Measurements from ENCODE around the gene TRIM24. TPM values are rescaled to one million over a fixed set of nuclear protein-coding genes. Genes with fewer than 3 reads are reported as not detected.

Gene TRIM24
- total RNA-seq, 1 experiment from 2014 or later, result 113 TPM

DNA sequence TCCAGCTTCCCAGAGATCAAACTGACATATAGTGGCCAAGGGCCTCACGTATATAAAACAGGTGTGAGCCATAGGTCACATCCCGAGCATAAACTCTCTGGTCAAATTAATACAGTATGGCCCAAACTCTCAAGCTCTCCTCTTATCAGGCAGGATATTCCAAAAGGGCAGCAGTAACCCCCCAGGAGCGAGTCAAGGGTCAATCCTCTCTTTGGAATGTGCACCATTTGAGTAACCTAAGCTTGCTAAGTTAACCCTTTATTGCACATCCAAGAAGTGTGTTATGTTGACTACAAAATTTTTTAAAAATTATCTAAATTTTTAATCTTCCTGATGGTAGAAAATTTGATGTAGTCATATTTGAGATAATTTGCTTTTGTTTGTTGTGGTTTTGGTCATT, 4.5 kb upstream of the TRIM24 start:
- H3K27me3 Mint-ChIP-seq (ENCODE audit: low read depth), result no peaks in the 10 kb centered on the region
- ChIA-PET POLR2A (no interaction called here), CTCF (no interaction called here)
- no peak for ATAC-seq
- H3K9me3 Mint-ChIP-seq, result peaks cover 9% of the 10 kb centered on the region
- peaks cover 34% of the 10 kb centered on the region for H3K4me1 Mint-ChIP-seq
- DNase-seq (ENCODE audit: low spot score), result no peak
- no peak overlapping the region for H3K4me3 Mint-ChIP-seq
- TF ChIP-seq FOXK1 (CRISPR knock-in tag; IDR thresholded peaks at IDR 0.05), result no peak
- peaks cover 3% of the 10 kb centered on the region for H3K36me3 Mint-ChIP-seq
- peak overlapping the region; percentile 44; the same call in 1 of the 2 replicates for H3K27ac Mint-ChIP-seq

DNA sequence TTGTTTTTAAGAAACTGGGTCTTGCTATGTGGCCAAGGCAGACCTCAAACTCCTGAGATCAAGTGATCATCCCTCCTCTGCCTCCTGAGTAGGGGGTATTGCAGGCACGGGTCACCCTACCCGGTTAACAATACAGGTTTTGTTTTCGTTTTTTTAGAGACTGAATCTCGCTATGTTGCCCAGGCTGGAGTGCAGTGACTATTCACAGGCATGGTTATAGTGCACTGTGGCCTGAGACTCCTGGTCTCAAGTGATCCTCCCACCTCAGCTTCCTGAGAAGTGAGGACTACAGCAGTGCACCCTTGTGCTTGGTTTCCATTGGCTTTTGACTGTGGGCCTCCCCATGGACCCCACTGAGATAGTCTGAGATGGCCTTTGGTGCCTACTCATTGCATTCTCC, 3.8 kb upstream of the TRIM24 start:
- Mint-ChIP-seq H3K27me3 (ENCODE audit: low read depth) (no peaks in the 10 kb centered on the region), H3K4me3 (no peak overlapping the region), H3K9me3 (0 out of 2 replicates have a peak, but pooled peaks cover 3% of the 10 kb centered on the region), H3K36me3 (peaks cover 3% of the 10 kb centered on the region), H3K27ac (no peak overlapping the region), H3K4me1 (peaks cover 34% of the 10 kb centered on the region)
- POLR2A ChIA-PET, result no interaction called here
- no peak for TF ChIP-seq FOXJ3 (CRISPR knock-in tag; IDR thresholded peaks at IDR 0.05; ENCODE audit: borderline replicate concordance)
- TF ChIP-seq SMAD4 (CRISPR knock-in tag; IDR thresholded peaks at IDR 0.05), result no peak
- peak; percentile 80 for TF ChIP-seq ZNF121 (CRISPR knock-in tag; IDR thresholded peaks at IDR 0.05)
- ATAC-seq (no peak), DNase-seq (ENCODE audit: low spot score) (no peak)
- CTCF ChIA-PET, result no interaction called here

DNA sequence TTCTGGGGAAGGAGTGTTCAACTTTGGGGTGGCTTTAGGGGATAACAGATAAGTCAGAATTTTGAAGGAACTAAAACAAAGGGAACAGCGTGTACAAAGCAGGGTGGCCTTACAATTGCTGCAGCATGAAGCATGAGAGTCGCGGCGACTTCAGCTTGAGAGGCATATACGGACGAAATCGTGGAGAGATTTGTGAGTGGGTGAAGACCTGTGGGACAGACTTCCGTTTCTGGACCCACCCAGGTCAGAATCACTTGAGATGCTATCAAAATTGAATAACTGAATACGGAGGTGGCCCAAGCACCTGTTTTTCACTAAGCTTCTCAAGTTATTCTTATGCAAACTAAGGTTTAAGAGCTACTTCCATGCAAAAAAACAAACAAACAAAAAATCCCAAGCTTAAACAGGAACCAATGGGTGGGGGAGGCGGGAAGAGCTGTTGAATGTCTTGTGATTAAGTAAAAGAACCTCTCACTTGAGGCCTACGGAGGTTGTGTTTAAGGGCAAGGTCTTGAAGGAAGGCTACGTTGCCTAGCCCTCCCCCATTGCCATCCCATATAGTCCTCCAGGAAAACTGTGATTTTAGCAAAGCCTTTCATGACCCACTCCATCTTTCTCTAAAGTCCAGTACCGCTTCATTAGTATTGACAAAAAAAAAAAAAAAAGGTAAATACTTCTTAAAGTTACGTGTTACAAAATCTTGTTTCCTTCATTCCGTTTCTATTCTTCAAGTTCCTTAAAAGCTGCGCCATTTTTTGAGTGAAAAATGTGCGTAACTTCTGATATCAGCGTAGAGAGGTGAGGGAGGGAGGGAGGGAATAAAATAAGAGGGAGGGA, 1.3 kb upstream of the TRIM24 start:
- CTCF ChIA-PET, result interaction anchor here (0.5 to 1.7 kb wide), 7 partner anchors 251 to 713 kb away, joined by 3 to 8 read pairs (median 3); partner anchors contain the start of gene CREB3L2
- TF ChIP-seq, protein P1, sequence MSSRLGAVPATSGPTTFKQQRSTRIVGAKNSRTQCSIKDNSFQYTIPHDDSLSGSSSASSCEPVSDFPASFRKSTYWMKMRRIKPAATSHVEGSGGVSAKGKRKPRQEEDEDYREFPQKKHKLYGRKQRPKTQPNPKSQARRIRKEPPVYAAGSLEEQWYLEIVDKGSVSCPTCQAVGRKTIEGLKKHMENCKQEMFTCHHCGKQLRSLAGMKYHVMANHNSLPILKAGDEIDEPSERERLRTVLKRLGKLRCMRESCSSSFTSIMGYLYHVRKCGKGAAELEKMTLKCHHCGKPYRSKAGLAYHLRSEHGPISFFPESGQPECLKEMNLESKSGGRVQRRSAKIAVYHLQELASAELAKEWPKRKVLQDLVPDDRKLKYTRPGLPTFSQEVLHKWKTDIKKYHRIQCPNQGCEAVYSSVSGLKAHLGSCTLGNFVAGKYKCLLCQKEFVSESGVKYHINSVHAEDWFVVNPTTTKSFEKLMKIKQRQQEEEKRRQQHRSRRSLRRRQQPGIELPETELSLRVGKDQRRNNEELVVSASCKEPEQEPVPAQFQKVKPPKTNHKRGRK (CRISPR knock-in tag; IDR thresholded peaks at IDR 0.05; ENCODE audit: borderline replicate concordance), result no peak
- TF ChIP-seq, protein P2, sequence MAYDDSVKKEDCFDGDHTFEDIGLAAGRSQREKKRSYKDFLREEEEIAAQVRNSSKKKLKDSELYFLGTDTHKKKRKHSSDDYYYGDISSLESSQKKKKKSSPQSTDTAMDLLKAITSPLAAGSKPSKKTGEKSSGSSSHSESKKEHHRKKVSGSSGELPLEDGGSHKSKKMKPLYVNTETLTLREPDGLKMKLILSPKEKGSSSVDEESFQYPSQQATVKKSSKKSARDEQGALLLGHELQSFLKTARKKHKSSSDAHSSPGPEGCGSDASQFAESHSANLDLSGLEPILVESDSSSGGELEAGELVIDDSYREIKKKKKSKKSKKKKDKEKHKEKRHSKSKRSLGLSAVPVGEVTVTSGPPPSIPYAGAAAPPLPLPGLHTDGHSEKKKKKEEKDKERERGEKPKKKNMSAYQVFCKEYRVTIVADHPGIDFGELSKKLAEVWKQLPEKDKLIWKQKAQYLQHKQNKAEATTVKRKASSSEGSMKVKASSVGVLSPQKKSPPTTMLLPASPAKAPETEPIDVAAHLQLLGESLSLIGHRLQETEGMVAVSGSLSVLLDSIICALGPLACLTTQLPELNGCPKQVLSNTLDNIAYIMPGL (CRISPR knock-in tag; IDR thresholded peaks at IDR 0.05), result no peak
- TF ChIP-seq PRRX2 (CRISPR knock-in tag; IDR thresholded peaks at IDR 0.05) (0 out of 2 replicates have a peak, but pooled peaks have one; percentile 55), CREM (CRISPR knock-in tag; IDR thresholded peaks at IDR 0.05) (no peak), IRF2 (CRISPR knock-in tag; IDR thresholded peaks at IDR 0.05; ENCODE audit: borderline replicate concordance, low read depth) (no peak), JUN (CRISPR knock-in tag; IDR thresholded peaks at IDR 0.05) (no peak), SMAD4 (CRISPR knock-in tag; IDR thresholded peaks at IDR 0.05) (no peak), FOXP1 (CRISPR knock-in tag; IDR thresholded peaks at IDR 0.05; ENCODE audit: borderline replicate concordance) (no peak), ZNF138 (CRISPR knock-in tag; conservative IDR thresholded peaks at IDR 0.05) (no peak), NFATC4 (CRISPR knock-in tag; IDR thresholded peaks at IDR 0.05) (no peak), FOXK1 (CRISPR knock-in tag; IDR thresholded peaks at IDR 0.05) (peak; percentile 38; the same call in 1 of the 2 replicates), FOXJ3 (CRISPR knock-in tag; IDR thresholded peaks at IDR 0.05; ENCODE audit: borderline replicate concordance) (no peak), HMGA2 (CRISPR knock-in tag; IDR thresholded peaks at IDR 0.05) (no peak), RORB (CRISPR knock-in tag; IDR thresholded peaks at IDR 0.05) (no peak), KAT7 (CRISPR knock-in tag; IDR thresholded peaks at IDR 0.05; ENCODE audit: borderline replicate concordance) (no peak)
- TF ChIP-seq, protein P3, sequence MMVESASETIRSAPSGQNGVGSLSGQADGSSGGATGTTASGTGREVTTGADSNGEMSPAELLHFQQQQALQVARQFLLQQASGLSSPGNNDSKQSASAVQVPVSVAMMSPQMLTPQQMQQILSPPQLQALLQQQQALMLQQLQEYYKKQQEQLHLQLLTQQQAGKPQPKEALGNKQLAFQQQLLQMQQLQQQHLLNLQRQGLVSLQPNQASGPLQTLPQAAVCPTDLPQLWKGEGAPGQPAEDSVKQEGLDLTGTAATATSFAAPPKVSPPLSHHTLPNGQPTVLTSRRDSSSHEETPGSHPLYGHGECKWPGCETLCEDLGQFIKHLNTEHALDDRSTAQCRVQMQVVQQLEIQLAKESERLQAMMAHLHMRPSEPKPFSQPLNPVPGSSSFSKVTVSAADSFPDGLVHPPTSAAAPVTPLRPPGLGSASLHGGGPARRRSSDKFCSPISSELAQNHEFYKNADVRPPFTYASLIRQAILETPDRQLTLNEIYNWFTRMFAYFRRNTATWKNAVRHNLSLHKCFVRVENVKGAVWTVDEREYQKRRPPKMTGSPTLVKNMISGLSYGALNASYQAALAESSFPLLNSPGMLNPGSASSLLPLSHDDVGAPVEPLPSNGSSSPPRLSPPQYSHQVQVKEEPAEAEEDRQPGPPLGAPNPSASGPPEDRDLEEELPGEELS (CRISPR knock-in tag; IDR thresholded peaks at IDR 0.05), result peak; percentile 72; the same call in 1 of the 2 replicates
- TF ChIP-seq, protein P4, sequence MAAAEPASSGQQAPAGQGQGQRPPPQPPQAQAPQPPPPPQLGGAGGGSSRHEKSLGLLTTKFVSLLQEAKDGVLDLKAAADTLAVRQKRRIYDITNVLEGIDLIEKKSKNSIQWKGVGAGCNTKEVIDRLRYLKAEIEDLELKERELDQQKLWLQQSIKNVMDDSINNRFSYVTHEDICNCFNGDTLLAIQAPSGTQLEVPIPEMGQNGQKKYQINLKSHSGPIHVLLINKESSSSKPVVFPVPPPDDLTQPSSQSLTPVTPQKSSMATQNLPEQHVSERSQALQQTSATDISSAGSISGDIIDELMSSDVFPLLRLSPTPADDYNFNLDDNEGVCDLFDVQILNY (CRISPR knock-in tag; IDR thresholded peaks at IDR 0.05), result no peak
- TF ChIP-seq, protein P5, sequence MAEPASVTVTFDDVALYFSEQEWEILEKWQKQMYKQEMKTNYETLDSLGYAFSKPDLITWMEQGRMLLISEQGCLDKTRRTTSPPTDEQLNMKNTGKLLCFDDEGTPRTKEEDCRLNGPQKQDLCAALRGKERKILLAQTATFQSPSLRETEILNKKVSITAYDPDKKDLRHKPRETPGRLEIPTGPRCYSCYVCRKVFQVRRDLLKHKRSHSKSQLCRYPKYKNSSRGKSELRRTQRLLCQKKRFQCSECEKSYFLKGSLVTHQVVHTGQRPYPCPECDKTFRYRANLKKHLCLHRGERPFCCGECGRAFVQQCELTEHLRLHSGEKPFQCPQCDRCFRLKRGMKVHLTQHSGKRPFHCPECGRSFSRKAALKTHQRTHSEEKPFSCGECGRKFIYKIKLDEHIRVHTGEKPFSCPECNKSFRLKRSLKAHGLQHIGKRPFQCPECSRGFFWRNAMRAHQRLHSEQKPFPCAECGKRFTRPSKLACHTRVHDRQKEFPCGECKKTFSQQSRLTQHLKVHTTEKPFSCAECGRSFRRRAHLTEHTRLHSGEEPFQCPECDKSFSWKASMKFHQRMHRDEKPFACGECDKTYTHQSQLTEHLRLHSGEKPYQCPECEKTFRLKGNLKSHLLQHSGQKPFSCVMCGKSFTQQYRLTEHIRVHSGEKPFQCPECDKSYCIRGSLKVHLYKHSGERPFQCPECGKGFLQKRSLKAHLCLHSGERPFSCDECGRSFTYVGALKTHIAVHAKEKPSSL (CRISPR knock-in tag; conservative IDR thresholded peaks at IDR 0.05), result no peak
- TF ChIP-seq, protein P6, sequence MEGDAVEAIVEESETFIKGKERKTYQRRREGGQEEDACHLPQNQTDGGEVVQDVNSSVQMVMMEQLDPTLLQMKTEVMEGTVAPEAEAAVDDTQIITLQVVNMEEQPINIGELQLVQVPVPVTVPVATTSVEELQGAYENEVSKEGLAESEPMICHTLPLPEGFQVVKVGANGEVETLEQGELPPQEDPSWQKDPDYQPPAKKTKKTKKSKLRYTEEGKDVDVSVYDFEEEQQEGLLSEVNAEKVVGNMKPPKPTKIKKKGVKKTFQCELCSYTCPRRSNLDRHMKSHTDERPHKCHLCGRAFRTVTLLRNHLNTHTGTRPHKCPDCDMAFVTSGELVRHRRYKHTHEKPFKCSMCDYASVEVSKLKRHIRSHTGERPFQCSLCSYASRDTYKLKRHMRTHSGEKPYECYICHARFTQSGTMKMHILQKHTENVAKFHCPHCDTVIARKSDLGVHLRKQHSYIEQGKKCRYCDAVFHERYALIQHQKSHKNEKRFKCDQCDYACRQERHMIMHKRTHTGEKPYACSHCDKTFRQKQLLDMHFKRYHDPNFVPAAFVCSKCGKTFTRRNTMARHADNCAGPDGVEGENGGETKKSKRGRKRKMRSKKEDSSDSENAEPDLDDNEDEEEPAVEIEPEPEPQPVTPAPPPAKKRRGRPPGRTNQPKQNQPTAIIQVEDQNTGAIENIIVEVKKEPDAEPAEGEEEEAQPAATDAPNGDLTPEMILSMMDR (IDR thresholded peaks at IDR 0.05), result no peak

More for the DNA sequence above, 1.3 kb upstream of the TRIM24 start:
- ATAC-seq (peak; percentile 46), DNase-seq (ENCODE audit: low spot score) (peak; percentile 63)
- POLR2A ChIA-PET, result interaction anchor here (0.6 to 1.3 kb wide), 8 partner anchors 20 to 394 kb away, joined by 3 to 7 read pairs (median 4); no protein-coding TSS in a partner anchor
- peaks cover 3% of the 10 kb centered on the region; the same call in 1 of the 2 replicates for H3K9me3 Mint-ChIP-seq
- no peaks in the 10 kb centered on the region for H3K27me3 Mint-ChIP-seq (ENCODE audit: low read depth)
- H3K4me1 Mint-ChIP-seq, result peaks cover 42% of the 10 kb centered on the region
- H3K36me3 Mint-ChIP-seq, result peaks cover 23% of the 10 kb centered on the region
- peak overlapping the region; percentile 92 for H3K4me3 Mint-ChIP-seq
- peak overlapping the region; percentile 99 for H3K27ac Mint-ChIP-seq

Data from WTC11 (cell line).